HepG2 (cell line): Measurements from ENCODE around the gene JADE2. TPM values are rescaled to one million over a fixed set of nuclear protein-coding genes. Genes with fewer than 3 reads are reported as not detected.

Experiments used
- ATAC-seq: fragments of 200-7000 bp; cut with Tn5 transposase; 3 replicates; pipeline ENCODE4 v1.9.1; 2020; ENCODE audit warnings: mild to moderate bottlenecking, moderate library complexity
- BruUV-seq: library from RNA; stranded (reverse); fragments of 400-500 nt; replicated peaks from 2 replicates; lab custom pipeline; 2021; lab: Mats Ljungman, UMichigan
- CTCF ChIA-PET: fragments of 300-600 bp; formaldehyde crosslinking; extraction: SDS; loops from one replicate; lab custom pipeline; 2021; ENCODE audit warnings: low total read pairs, inconsistent platforms, low intra/inter-chr PET ratio; lab: Yijun Ruan, JAX
- POLR2A ChIA-PET: fragments of 350-600 bp; sonication (Branson Sonifier 250); formaldehyde crosslinking; loops from one replicate; lab custom pipeline; 2020; ENCODE audit warnings: antibody characterized with exemption, inconsistent platforms; lab: Yijun Ruan, JAX
- DNase-seq: peaks from one replicate; pipeline ENCODE4 v3.0.0-alpha.2; 2015; ENCODE audit warnings: low spot score
- FAIRE-seq: peaks from 3 replicates; lab custom pipeline; 2011; peaks lifted over from hg19 to GRCh38; lab: Jason Lieb, UNC
- H2AFZ ChIP-seq: one replicate; pipeline ENCODE4 v1.6.1; 2011; ENCODE audit warnings: low read length, inconsistent platforms
- H3K27ac ChIP-seq: fragments of 300-600 bp; 3 replicates; pipeline ENCODE4 v1.8.0; 2011; ENCODE audit warnings: mixed run types, mild to moderate bottlenecking, mixed read lengths, low read length, inconsistent platforms; ENCODE audit not compliant: insufficient read depth; ENCODE audit errors: extremely low read length
- H3K27me3 ChIP-seq, 2 experiments: fragments of 200-600 bp in 1 of 2; 2 replicates in 1 of 2; 3 replicates in 1 of 2; pipeline versions ENCODE4 v1.6.0 to v1.8.0; 2011; ENCODE audit warnings: low read length in 2 of 2, mild to moderate bottlenecking in 2 of 2, moderate library complexity in 2 of 2, inconsistent platforms in 1 of 2; ENCODE audit not compliant: insufficient read depth in 2 of 2, control insufficient read depth in 1 of 2
- H3K36me3 ChIP-seq, 2 experiments: fragments of 200-600 bp in 1 of 2; replicated peaks in 1 of 2; 2 replicates in 1 of 2; 3 replicates in 1 of 2; pipeline versions ENCODE4 v1.5.1 to v1.8.0; 2011; ENCODE audit warnings: low read length in 2 of 2, inconsistent platforms in 1 of 2; ENCODE audit not compliant: insufficient read depth in 2 of 2, control insufficient read depth in 1 of 2
- H3K4me1 ChIP-seq: 2 replicates; pipeline ENCODE4 v1.5.1; 2012; ENCODE audit warnings: low read length, inconsistent platforms; ENCODE audit not compliant: insufficient read depth
- H3K4me2 ChIP-seq: 2 replicates; pipeline ENCODE4 v1.6.0; 2011; ENCODE audit warnings: low read depth, low read length, inconsistent platforms
- H3K4me3 ChIP-seq, 3 experiments: fragments of 200-600 bp in 1 of 3; sonication (generic), shearing (Covaris generic) in 1 of 3; replicated peaks in 1 of 3; 2 replicates each; pipeline ENCODE4 v1.5.1; 2011 to 2016; ENCODE audit warnings: low read length in 3 of 3, inconsistent platforms in 2 of 3, low read depth in 2 of 3, mild to moderate bottlenecking in 2 of 3, control low read depth in 1 of 3, mixed read lengths in 1 of 3; ENCODE audit not compliant: insufficient read depth in 1 of 3
- H3K79me2 ChIP-seq: one replicate; pipeline ENCODE4 v1.6.1; 2011; ENCODE audit warnings: low read length, inconsistent platforms; ENCODE audit not compliant: insufficient read depth
- H3K9ac ChIP-seq: 2 replicates; pipeline ENCODE4 v1.6.0; 2011; ENCODE audit warnings: mild to moderate bottlenecking, low read depth, low read length, inconsistent platforms; ENCODE audit not compliant: insufficient read depth
- H3K9me3 ChIP-seq: 2 replicates; pipeline ENCODE4 v1.5.1; 2012; ENCODE audit warnings: mild to moderate bottlenecking, low read length
- H4K20me1 ChIP-seq: 2 replicates; pipeline ENCODE4 v1.6.0; 2011; ENCODE audit warnings: inconsistent platforms, mild to moderate bottlenecking, low read length, moderate library complexity; ENCODE audit not compliant: insufficient read depth
- ATM ChIP-seq: fragments of 450-650 bp; IDR thresholded peaks from 2 replicates; pipeline ENCODE4 v1.7.1; 2017; ENCODE audit warnings: mild to moderate bottlenecking, borderline replicate concordance
- GTF3A ChIP-seq: sonication (generic); formaldehyde crosslinking; conservative IDR thresholded peaks from 2 replicates; pipeline ENCODE4 v1.4.0; 2020; ENCODE audit warnings: mild to moderate bottlenecking, missing genetic modification reagents
- NR2F6 ChIP-seq, 2 experiments: IDR thresholded peaks; 2 replicates each; pipeline ENCODE4 v1.6.1; 2016; ENCODE audit warnings: antibody characterized with exemption in 1 of 2, mild to moderate bottlenecking in 1 of 2
- PCBP1 ChIP-seq: fragments of 200-400 bp; formaldehyde crosslinking; IDR thresholded peaks from 2 replicates; pipeline ENCODE4 v1.6.1; 2017; ENCODE audit warnings: mild to moderate bottlenecking, low read depth, low read length, borderline replicate concordance
- ZNF546 ChIP-seq: sonication (generic); formaldehyde crosslinking; conservative IDR thresholded peaks from 2 replicates; pipeline ENCODE4 v1.8.1; 2023; ENCODE audit warnings: mild to moderate bottlenecking, missing genetic modification reagents
- ZNF607 ChIP-seq: sonication (generic); formaldehyde crosslinking; IDR thresholded peaks from 2 replicates; pipeline ENCODE4 v1.5.1; 2020; ENCODE audit warnings: missing genetic modification reagents, mild to moderate bottlenecking, borderline replicate concordance
- WGBS: methylation state at CpG from one replicate; pipeline ENCODE4 v1.1.6; 2017; ENCODE audit warnings: low lambda C conversion rate; 5-methylcytosine and 5-hydroxymethylcytosine counted together
- in situ Hi-C: cut with HindIII; loops from 2 replicates; pipeline ENCODE4 v1.10.0; 2017; ENCODE audit warnings: low pct_unique_long_range_greater_than_20kb; ENCODE audit not compliant: extremely low pct_ligation_motif_present
- intact Hi-C: fragments of 100-400 bp; cut with micrococcal nuclease; formaldehyde crosslinking; loops from one replicate; pipeline ENCODE4 v1.10.0; 2022; ENCODE audit not compliant: unreplicated experiment
- polyA plus RNA-seq, 8 experiments: library from polyadenylated mRNA; depleted of rRNA in 3 of 8; stranded (reverse) in 7 of 8; unstranded in 1 of 8; fragments of >200 nt; fragmentation: Illumina TruSeq in 4 of 8; extraction: Trizol in 4 of 8; gene quantifications; 2 replicates each; pipeline versions ENCODE4 v1.2.1 to v1.2.3, GENCODE V29; 2011 to 2016; ENCODE audit warnings: low read depth in 4 of 8, missing spikeins in 1 of 8, mixed read lengths in 1 of 8; ENCODE audit not compliant: insufficient read depth in 1 of 8
- total RNA-seq, 5 experiments: library from RNA; depleted of rRNA; stranded (reverse); fragments of >200 nt; fragmentation: Illumina TruSeq; extraction: Trizol; gene quantifications; 2 replicates each; pipeline ENCODE4 v1.2.3, GENCODE V29; 2016; ENCODE audit warnings: low read depth in 1 of 5

JADE2 gene
- total and polyA plus RNA-seq, 2 of the 13 experiments (the other 11 are each of a cell fraction or from before 2014, with no cell fraction given), result 7.5 to 15.1 TPM

- H3K27ac ChIP-seq, result no peak overlapping the region
- H3K9me3 ChIP-seq, result no peaks in the 10 kb centered on the region
- DNase-seq (no peak), ATAC-seq (no peak), FAIRE-seq (no peak)
- no peak overlapping the region for H3K4me2 ChIP-seq
- intact Hi-C loops, result loop anchor here (1.0 kb wide), 1 partner anchor 7 kb away; no protein-coding TSS in a partner anchor
- CTCF ChIA-PET, result no interaction called here
- H3K4me3 ChIP-seq, result no peak overlapping the region
- H2AFZ ChIP-seq, result no peak overlapping the region
- H3K4me1 ChIP-seq, result no peaks in the 10 kb centered on the region
- no peaks in the 10 kb centered on the region for H4K20me1 ChIP-seq
- POLR2A ChIA-PET, result no interaction called here
- no peaks in the 10 kb centered on the region for H3K27me3 ChIP-seq
- in situ Hi-C loops, result no loop called here
- no peaks in the 10 kb centered on the region for H3K79me2 ChIP-seq
- WGBS, result 100% methylated on average over 2 of the region's 2 CpGs
- no peak for TF ChIP-seq GTF3A (CRISPR knock-in tag)
- BruUV-seq, result no TSS peak
- H3K36me3 ChIP-seq, result peaks cover 12 to 49% of the 10 kb centered on the region in 2 experiments
- H3K9ac ChIP-seq, result no peak overlapping the region
Measured at GRCh38 chr5:134539732-134540131, 14.3 kb downstream of the JADE2 start.

- peaks cover 12 to 50% of the 10 kb centered on the region in 2 experiments for H3K36me3 ChIP-seq
- H2AFZ ChIP-seq, result no peak overlapping the region
- no peaks in the 10 kb centered on the region for H3K27me3 ChIP-seq
- no peak for DNase-seq
- no peaks in the 10 kb centered on the region for H3K4me1 ChIP-seq
- H3K79me2 ChIP-seq, result no peaks in the 10 kb centered on the region
- no peak overlapping the region for H3K4me3 ChIP-seq
- H3K4me2 ChIP-seq, result no peak overlapping the region
- no peaks in the 10 kb centered on the region for H3K9me3 ChIP-seq
- H3K27ac ChIP-seq, result no peak overlapping the region
- ATAC-seq, result no peak
- FAIRE-seq, result no peak
- ChIA-PET CTCF (no interaction called here), POLR2A (no interaction called here)
- intact Hi-C loops (loop anchor here (1.0 kb wide), 1 partner anchor 9 kb away; no protein-coding TSS in a partner anchor), in situ Hi-C loops (no loop called here)
- no peaks in the 10 kb centered on the region for H4K20me1 ChIP-seq
- H3K9ac ChIP-seq, result no peak overlapping the region
- TF ChIP-seq ATM (no peak), ZNF546 (CRISPR knock-in tag) (no peak), NR2F6 (IDR thresholded peaks at IDR 0.05) (no peak), NR2F6 (CRISPR knock-in tag; IDR thresholded peaks at IDR 0.05) (no peak), ZNF607 (CRISPR knock-in tag) (no peak), PCBP1 (no peak)
- BruUV-seq, result no TSS peak
- WGBS, result 97% methylated on average over 10 of the region's 15 CpGs
Measured at GRCh38 chr5:134540747-134541733, 15.6 kb downstream of the JADE2 start.
